ENCODE data around the gene TBX3.
A peak's percentile ranks its signal among the peaks of the same experiment; 100 is the strongest.

GRCh38 chr12:114674251-114675047 is 9.5 kb downstream of the TBX3 start:
- TF ChIP-seq SMC3 (conservative IDR thresholded peaks at IDR 0.05; ENCODE audit: poor library complexity) (no peak), EP300 (conservative IDR thresholded peaks at IDR 0.05; ENCODE audit: poor library complexity, severe bottlenecking) (no peak), CTCF (IDR thresholded peaks at IDR 0.05; ENCODE audit: poor library complexity, severe bottlenecking) (no peak), REST (IDR thresholded peaks at IDR 0.05; ENCODE audit: borderline replicate concordance) (no peak), TAF1 (IDR thresholded peaks at IDR 0.05; ENCODE audit: low read depth) (no peak), POLR2AphosphoS5 (IDR thresholded peaks at IDR 0.05) (no peak), RAD21 (conservative IDR thresholded peaks at IDR 0.05) (no peak), EZH2 (IDR thresholded peaks at IDR 0.05; ENCODE audit: borderline replicate concordance, insufficient read depth, low read length, poor library complexity, severe bottlenecking) (peak; percentile 85)
